Vagina (tissue), 2 donors: Measurements from ENCODE around the gene NKD2.
"Not testable (repeated sequence)": the region's sequence is repeated elsewhere in the genome, so short reads cannot be mapped to it uniquely, and the experiment has no call there.

Source experiments
- POLR2A ChIP-seq, 2 donors: fragments of 450-650 bp; IDR thresholded peaks; one replicate each; pipeline ENCODE4 v1.6.1; 2017; ENCODE audit warnings: antibody characterized with exemption in 2 of 2, mild to moderate bottlenecking in 2 of 2, moderate library complexity in 2 of 2
- POLR2AphosphoS5 ChIP-seq, 2 donors: sonication (generic); formaldehyde crosslinking; IDR thresholded peaks; one replicate each; pipeline ENCODE4 v1.9.0; 2017; ENCODE audit warnings: antibody characterized with exemption in 2 of 2, mild to moderate bottlenecking in 2 of 2, low read depth in 1 of 2; ENCODE audit not compliant: insufficient read depth in 1 of 2
- TF ChIP-seq, protein P1 (sequence below), 3 experiments: fragments of 450-650 bp in 2 of 3; fragments of 200-600 bp in 1 of 3; sonication (generic) in 1 of 3; IDR thresholded peaks; one replicate each; pipeline ENCODE4 v1.5.1; 2017 to 2019; ENCODE audit warnings: antibody characterized with exemption in 3 of 3, mild to moderate bottlenecking in 2 of 3, moderate library complexity in 2 of 3

DNA sequence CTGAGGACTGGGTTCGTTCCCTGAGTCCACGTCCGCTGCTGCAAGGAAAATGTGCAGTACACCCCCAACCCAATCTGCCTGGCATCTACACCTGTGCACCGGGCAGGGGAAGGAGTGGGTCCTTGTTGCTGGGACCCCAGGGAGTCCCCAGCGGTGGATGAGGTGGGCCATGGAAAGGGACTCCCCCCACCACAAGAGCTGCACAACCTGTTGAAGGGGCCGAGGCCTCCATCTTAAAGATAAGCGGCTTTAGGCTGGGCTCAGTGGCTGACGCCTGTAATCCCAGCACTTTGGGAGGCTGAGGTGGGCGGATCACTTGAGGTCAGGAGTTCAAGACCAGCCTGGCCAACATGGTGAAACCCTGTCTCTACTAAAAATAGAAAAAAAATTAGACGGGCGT, 7.8 kb upstream of the NKD2 start:
- TF ChIP-seq, protein P1, sequence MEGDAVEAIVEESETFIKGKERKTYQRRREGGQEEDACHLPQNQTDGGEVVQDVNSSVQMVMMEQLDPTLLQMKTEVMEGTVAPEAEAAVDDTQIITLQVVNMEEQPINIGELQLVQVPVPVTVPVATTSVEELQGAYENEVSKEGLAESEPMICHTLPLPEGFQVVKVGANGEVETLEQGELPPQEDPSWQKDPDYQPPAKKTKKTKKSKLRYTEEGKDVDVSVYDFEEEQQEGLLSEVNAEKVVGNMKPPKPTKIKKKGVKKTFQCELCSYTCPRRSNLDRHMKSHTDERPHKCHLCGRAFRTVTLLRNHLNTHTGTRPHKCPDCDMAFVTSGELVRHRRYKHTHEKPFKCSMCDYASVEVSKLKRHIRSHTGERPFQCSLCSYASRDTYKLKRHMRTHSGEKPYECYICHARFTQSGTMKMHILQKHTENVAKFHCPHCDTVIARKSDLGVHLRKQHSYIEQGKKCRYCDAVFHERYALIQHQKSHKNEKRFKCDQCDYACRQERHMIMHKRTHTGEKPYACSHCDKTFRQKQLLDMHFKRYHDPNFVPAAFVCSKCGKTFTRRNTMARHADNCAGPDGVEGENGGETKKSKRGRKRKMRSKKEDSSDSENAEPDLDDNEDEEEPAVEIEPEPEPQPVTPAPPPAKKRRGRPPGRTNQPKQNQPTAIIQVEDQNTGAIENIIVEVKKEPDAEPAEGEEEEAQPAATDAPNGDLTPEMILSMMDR (IDR thresholded peaks at IDR 0.05), result not testable (repeated sequence)
- not testable (repeated sequence) for TF ChIP-seq POLR2A (IDR thresholded peaks at IDR 0.05); POLR2AphosphoS5 (IDR thresholded peaks at IDR 0.05; ENCODE audit: insufficient read depth in 1 of 2, low read depth in 1 of 2)
